Parathyroid adenoma (tissue), 2 donors: ENCODE data around the gene OR13C9.
"Not testable (repeated sequence)": the region's sequence is repeated elsewhere in the genome, so short reads cannot be mapped to it uniquely, and the experiment has no call there.

Experiments
- H2AFZ ChIP-seq: fragments of 300-600 bp; sonication (generic); one replicate; pipeline ENCODE4 v1.7.0; 2017; ENCODE audit warnings: antibody characterized with exemption, mild to moderate bottlenecking
- H3K27ac ChIP-seq: fragments of 300-600 bp; sonication (generic); one replicate; pipeline ENCODE4 v1.7.0; 2017
- H3K27me3 ChIP-seq: fragments of 300-600 bp; sonication (generic); one replicate; pipeline ENCODE4 v1.7.0; 2017; ENCODE audit warnings: low read length; ENCODE audit not compliant: control insufficient read depth, insufficient read depth
- H3K36me3 ChIP-seq: fragments of 300-600 bp; sonication (generic); one replicate; pipeline ENCODE4 v1.7.0; 2017; ENCODE audit warnings: low read length; ENCODE audit not compliant: control insufficient read depth, insufficient read depth
- H3K4me1 ChIP-seq: fragments of 300-600 bp; sonication (generic); one replicate; pipeline ENCODE4 v1.7.0; 2017; ENCODE audit warnings: control low read depth
- H3K4me2 ChIP-seq: fragments of 300-600 bp; sonication (generic); one replicate; pipeline ENCODE4 v1.7.0; 2017; ENCODE audit warnings: low read length
- H3K4me3 ChIP-seq: fragments of 300-600 bp; sonication (generic); one replicate; pipeline ENCODE4 v1.7.0; 2017; ENCODE audit warnings: low read depth, low read length
- H3K79me2 ChIP-seq: fragments of 300-600 bp; sonication (generic); one replicate; pipeline ENCODE4 v1.7.0; 2017; ENCODE audit warnings: control low read depth
- H3K9ac ChIP-seq: fragments of 300-600 bp; sonication (generic); one replicate; pipeline ENCODE4 v1.7.0; 2017; ENCODE audit warnings: mild to moderate bottlenecking
- H3K9me3 ChIP-seq: fragments of 300-600 bp; sonication (generic); one replicate; pipeline ENCODE4 v1.7.0; 2017; ENCODE audit warnings: low read length; ENCODE audit not compliant: control insufficient read depth
- CTCF ChIP-seq: fragments of 300-600 bp; sonication (generic); IDR thresholded peaks from one replicate; pipeline ENCODE4 v1.7.0; 2017; ENCODE audit warnings: antibody characterized with exemption, mild to moderate bottlenecking
- donor health status: primary hyperparathyroidism.

OR13C9 gene

GRCh38 chr9:104604801-104605200 is 13.2 kb downstream of the OR13C9 start:
- no peaks in the 10 kb centered on the region for H3K9me3 ChIP-seq

GRCh38 chr9:104599313-104599712 is 18.7 kb downstream of the OR13C9 start, which contains the start of gene OR13C5:
Gene OR13C5 (minus strand): TSS chr9:104599413. CDS start chr9:104599413, 0 bp downstream.
- not testable (repeated sequence) for H2AFZ ChIP-seq, H3K9ac ChIP-seq, H3K4me3 ChIP-seq, H3K4me2 ChIP-seq, H3K4me1 ChIP-seq, H3K36me3 ChIP-seq, H3K9me3 ChIP-seq, H3K27me3 ChIP-seq, H3K79me2 ChIP-seq, H3K27ac ChIP-seq

More at GRCh38 chr9:104604801-104605200, 13.2 kb downstream of the OR13C9 start:
- H3K36me3 ChIP-seq, result no peaks in the 10 kb centered on the region
- no peaks in the 10 kb centered on the region for H3K4me1 ChIP-seq
- no peaks in the 10 kb centered on the region for H3K79me2 ChIP-seq
- no peak overlapping the region for H3K9ac ChIP-seq
- no peak overlapping the region for H3K4me3 ChIP-seq
- H2AFZ ChIP-seq, result no peak overlapping the region
- H3K4me2 ChIP-seq, result no peak overlapping the region
- TF ChIP-seq CTCF, result no peak
- no peak overlapping the region for H3K27ac ChIP-seq
- no peaks in the 10 kb centered on the region for H3K27me3 ChIP-seq

- H3K27ac ChIP-seq, H3K79me2 ChIP-seq, H3K9me3 ChIP-seq, H3K27me3 ChIP-seq, H3K4me1 ChIP-seq, H3K4me3 ChIP-seq, H3K4me2 ChIP-seq, H3K9ac ChIP-seq, H2AFZ ChIP-seq, H3K36me3 ChIP-seq: not testable (repeated sequence)
These were observed 19.3 kb downstream of the OR13C9 start for GRCh38 chr9:104598749-104599148.

- no peak overlapping the region for H3K4me2 ChIP-seq
- H2AFZ ChIP-seq, result no peak overlapping the region
- H3K27ac ChIP-seq, result no peak overlapping the region
- no peaks in the 10 kb centered on the region for H3K79me2 ChIP-seq
- no peaks in the 10 kb centered on the region for H3K9me3 ChIP-seq
- H3K27me3 ChIP-seq, result no peaks in the 10 kb centered on the region
- no peak overlapping the region for H3K4me3 ChIP-seq
- H3K9ac ChIP-seq, result no peak overlapping the region
- TF ChIP-seq CTCF, result no peak
- no peaks in the 10 kb centered on the region for H3K4me1 ChIP-seq
- H3K36me3 ChIP-seq, result no peaks in the 10 kb centered on the region
These were observed 28.4 kb downstream of the OR13C9 start for GRCh38 chr9:104589626-104590025.

- Histone ChIP-seq H3K27me3 (no peaks in the 10 kb centered on the region), H3K36me3 (no peaks in the 10 kb centered on the region), H3K79me2 (no peaks in the 10 kb centered on the region), H3K9ac (no peak overlapping the region), H3K9me3 (no peaks in the 10 kb centered on the region), H3K4me1 (no peaks in the 10 kb centered on the region), H3K27ac (no peak overlapping the region), H3K4me3 (no peak overlapping the region), H3K4me2 (no peak overlapping the region), H2AFZ (no peak overlapping the region)
- no peak for TF ChIP-seq CTCF
These were observed 31.4 kb downstream of the OR13C9 start for GRCh38 chr9:104586496-104587180.

GRCh38 chr9:104580562-104580961 is 37.4 kb downstream of the OR13C9 start:
- H3K9me3 ChIP-seq, result no peaks in the 10 kb centered on the region
- no peaks in the 10 kb centered on the region for H3K4me1 ChIP-seq
- H3K27me3 ChIP-seq, result no peaks in the 10 kb centered on the region
- no peak overlapping the region for H2AFZ ChIP-seq
- no peak overlapping the region for H3K4me2 ChIP-seq
- no peak for TF ChIP-seq CTCF
- no peak overlapping the region for H3K4me3 ChIP-seq
- H3K27ac ChIP-seq, result no peak overlapping the region
- no peaks in the 10 kb centered on the region for H3K79me2 ChIP-seq
- H3K9ac ChIP-seq, result no peak overlapping the region
- H3K36me3 ChIP-seq, result no peaks in the 10 kb centered on the region
